ENCODE results near the gene SPTSSB.

- TF ChIP-seq POLR2A (IDR thresholded peaks at IDR 0.05) = peak in 1 of 4 donors; percentile 14
- peak in 1 of 6 experiments; percentile 6 for TF ChIP-seq CTCF (IDR thresholded peaks at IDR 0.05)
Measured at GRCh38 chr3:161371441-161372320, at the start of gene SPTSSB.

Measured in esophagus squamous epithelium (tissue), 4 donors.